CD4-positive, alpha-beta T cell treated with Interleukin-15 for 1 hour (primary cell): ENCODE measurements around the gene MMP20.

Experiments used
- DNase-seq: peaks from one replicate; pipeline ENCODE4 v3.0.0-alpha.2; 2020

Gene MMP20

GRCh38 chr11:102622258-102622657, 2.9 kb downstream of the MMP20 start:
- DNase-seq, result no peak

- DNase-seq, result no peak
Measured at GRCh38 chr11:102620818-102621561, 4.1 kb downstream of the MMP20 start.

GRCh38 chr11:102620179-102620578, 5.0 kb downstream of the MMP20 start:
- DNase-seq, result no peak

DNA sequence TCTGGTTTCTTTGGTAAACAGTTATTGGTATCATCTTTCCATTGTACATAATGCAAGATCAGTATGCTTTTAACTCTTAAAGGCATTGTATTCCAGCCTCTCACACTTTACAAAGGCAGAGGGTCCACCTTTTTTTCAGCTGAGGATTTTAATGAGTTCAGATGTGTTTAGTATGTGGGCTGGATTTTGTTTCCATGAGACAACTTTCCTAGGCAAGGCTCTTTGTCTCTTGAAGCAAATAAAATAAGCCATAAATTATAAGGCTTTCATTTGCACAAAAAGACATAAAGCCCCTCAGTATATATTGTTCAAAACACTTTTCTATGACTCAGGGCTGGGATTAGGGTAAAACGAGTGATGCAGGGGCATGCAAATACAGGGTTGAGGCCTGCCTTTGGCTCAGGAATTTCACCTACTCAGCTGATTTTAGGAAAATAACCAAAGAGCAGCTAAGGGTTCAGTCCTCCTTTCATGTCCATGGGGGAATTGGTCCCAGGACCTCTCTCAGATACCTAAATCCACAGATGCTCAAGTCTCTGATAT, 7.6 kb downstream of the MMP20 start:
- DNase-seq, result no peak

DNA sequence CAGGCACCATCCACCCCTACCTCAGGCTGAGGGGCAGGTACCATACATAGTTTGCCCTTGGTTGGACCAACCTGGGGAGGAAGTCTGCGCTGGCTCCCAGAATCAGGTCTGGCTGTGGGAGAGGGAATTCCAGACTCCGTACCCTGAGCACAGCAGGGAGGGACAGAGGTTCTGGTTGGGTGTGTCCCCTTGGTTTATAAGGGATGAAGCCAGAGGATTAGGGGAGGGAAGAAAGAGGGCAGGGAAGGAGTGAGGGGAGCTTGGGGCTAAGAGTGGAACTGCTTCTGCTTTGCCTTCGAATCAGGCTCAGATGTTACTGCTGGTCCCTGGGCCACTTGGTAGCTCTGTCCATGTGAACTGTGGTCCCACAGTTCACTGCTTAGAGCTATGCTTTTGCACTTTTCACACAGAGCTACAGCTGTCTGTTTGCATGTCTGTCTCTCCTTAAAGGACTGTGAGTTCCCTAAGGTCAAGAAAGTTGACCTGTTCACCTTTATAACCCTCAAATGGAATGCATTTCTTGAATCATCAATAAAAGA, 9.2 kb downstream of the MMP20 start:
- DNase-seq, result no peak

GRCh38 chr11:102615077-102615893, 9.8 kb downstream of the MMP20 start:
- no peak for DNase-seq

DNA sequence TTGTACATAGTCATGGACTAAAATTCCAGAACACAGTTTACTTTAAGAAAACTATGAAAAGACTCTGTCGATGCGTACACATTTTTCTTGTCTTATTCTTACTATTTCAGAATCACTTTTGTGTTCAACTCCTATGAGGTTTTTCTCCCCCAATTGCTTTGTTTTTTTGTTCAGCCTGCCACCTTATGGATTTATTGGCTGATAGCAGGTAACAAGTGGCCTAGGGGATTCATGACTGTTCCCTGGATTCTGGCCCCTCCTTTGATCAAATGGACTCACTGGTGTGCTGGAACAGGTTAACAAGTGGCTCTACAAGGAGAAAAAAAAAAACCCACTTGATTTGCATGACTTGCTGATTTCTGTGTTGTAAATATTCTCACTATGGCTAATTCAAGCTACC, 10.6 kb downstream of the MMP20 start:
- no peak for DNase-seq

DNA sequence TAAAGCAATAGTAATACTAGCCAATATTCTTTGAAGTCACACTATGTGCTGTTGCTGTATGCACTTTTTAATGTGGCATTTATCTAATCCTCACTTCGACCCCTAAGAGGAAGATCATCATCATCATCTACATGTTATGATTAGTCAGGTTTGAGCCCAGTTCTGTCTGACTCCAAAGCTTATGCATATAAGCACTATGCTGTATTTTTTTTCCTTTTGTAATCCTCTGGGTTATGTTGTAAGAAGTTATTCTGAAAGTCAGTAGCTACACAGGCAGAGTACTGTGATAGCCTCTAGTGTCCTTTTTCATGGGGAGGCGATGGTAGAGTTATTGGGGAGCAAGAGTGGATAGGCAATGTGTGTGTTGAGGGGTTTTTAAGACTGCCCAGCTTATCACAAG, 11.1 kb downstream of the MMP20 start:
- DNase-seq, result no peak

DNA sequence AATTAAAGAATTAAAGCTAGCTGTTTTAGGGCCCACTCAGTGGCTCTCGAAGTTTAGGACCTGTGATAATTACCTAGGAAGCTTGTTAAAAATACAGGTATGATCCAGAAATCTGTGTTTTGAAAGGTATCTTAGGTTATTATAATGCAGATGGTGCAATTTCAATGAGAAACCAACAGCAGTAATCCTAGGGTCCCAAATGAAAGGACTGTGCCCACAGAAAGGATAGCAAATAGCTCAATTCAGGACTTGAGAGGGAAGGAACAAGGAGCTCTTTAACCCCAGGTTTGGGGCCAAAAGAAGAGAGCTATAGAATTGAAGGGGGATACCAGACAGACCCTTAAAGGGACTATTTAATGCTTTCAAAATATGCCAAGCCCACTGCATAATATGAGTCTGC, 11.7 kb downstream of the MMP20 start:
- DNase-seq, result no peak

DNA sequence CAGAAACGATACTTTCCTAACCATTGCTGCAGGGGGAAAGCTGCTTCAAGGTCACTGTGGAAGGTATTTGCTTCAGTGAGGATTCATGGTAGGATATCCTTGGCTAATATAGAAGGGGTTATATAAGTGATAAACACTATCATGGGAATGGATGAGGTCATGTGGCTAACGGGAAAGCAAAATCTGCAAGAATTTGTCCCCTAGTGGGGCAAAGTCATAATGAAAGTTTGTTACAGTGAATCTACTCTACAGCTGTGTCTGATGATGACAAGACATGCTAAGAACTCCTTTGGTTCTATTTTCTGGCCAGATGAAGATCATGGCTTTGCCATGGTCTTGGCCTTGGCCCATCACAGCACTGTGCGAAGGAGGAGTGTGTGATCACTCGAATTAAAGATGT, 13.8 kb downstream of the MMP20 start:
- DNase-seq, result no peak

DNA sequence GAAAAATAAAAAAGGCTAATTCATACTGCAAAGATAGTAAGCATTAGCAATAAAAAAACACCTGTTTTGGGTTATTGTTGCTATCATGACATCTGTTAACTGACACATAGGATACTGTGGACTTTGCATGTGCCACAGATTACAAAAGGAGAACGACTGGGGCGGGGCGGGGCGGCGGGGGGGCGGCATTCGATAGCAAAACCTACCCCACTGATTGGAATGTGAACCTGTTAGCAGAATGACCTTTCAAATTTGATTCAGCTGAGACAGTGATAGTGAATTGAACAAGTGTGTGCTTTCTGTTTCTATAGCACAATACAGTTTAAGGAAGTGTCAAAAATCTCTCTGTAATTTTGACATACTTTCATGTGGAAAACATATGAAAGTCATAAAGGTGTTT, 14.9 kb downstream of the MMP20 start:
- no peak for DNase-seq

DNA sequence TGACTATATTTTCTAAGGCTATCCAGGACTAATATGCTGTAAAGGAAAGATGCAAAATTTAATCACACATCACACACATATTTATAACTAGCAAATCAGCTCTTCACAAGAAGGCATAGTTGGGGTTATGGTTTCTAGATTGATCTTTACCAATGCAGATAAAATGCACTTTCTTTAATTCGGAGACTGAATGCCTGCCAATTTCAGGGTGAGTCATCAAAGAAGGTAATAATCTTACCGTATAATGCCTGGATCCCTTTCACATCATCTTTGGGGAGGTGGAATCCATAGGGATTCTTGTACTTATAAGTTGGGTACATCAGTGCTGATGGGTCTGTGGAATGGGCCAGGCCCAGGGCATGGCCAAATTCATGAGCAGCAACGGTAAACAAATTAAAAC, 16.4 kb downstream of the MMP20 start:
- no peak for DNase-seq

GRCh38 chr11:102604875-102605274, 20.3 kb downstream of the MMP20 start:
- DNase-seq, result no peak

- no peak for DNase-seq
Measured at GRCh38 chr11:102604011-102604410, 21.1 kb downstream of the MMP20 start.

DNA sequence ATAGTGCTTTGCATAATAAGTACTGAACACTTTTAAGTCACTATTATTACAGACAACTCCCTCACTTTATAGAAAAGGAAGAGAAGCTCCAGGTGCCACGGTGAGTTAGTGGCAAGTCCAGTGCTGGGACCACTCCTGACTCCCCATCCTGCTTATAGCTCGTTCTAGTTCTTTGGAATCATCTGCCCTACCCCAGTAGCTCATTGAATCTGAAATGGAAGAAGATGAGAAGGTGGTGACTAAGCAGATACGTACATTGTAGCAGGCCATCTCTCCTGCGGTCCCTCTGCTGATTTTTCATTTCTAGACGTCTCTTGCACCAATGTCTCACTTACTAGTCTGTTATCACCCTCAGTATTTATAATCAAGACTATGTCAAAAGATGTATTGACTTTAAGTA, 21.6 kb downstream of the MMP20 start:
- DNase-seq, result no peak

- no peak for DNase-seq
Measured at GRCh38 chr11:102603091-102603490, 22.0 kb downstream of the MMP20 start.

DNA sequence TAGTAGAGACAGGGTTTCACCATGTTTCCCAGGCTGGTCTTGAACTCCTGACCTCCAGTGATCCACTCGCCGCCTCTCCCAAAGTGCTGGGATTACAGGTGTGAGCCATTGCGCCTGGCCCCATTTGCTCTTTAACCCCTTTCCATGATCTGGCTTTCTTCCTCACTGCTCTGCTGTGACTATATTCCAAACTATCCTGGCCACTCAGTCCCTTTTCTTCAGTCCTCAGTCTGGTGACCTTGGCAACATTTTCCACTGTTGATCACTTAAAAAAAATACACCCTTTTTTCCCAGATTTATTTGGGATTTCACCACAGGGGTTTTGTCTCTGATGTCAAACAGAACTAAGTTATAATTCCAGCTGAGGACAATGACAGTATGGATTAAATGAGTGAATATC, 24.5 kb downstream of the MMP20 start:
- no peak for DNase-seq

DNA sequence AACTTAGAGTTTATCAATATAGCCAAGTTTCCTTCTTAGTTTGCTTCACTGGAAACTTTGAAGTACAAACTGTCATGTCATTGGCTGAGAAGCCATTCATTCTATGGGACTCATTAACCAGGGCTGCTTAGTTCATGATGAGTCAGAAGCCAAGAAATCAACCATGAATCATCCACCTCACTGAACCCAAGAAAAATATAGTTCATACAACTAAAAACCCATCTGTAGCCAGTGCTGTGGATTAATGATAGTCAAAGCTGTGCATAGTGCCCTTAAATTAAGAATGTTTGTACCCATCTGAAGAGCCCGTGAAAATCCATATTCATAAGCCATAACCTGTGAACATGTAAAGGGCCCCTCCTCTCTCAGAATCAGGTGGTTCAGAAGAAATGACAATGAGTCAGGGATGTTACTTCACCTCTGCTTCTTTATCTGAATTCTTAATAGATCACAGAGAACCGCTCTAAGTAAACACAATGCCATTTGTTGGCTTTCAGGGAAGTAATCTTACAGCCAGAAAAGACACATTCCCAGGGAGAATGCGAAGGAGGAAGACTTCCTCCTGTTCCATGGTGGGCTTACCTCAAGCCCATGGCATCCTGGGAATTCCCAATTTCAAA, 25.4 kb downstream of the MMP20 start:
- DNase-seq, result no peak

- DNase-seq, result no peak
Measured at GRCh38 chr11:102598272-102598671, 26.9 kb downstream of the MMP20 start.

- DNase-seq, result no peak
Measured at GRCh38 chr11:102596578-102596977, 28.6 kb downstream of the MMP20 start.

- DNase-seq, result no peak
Measured at GRCh38 chr11:102592634-102593581, 32.2 kb downstream of the MMP20 start.

GRCh38 chr11:102592131-102592530, 33.0 kb downstream of the MMP20 start:
- DNase-seq, result no peak
